ENCODE results near the gene ADAMTS14. TPM values are rescaled to one million over a fixed set of nuclear protein-coding genes. Genes with fewer than 3 reads are reported as not detected.

Gene ADAMTS14
- polyA plus RNA-seq, 3 donors = 0.69 to 0.79 (median 0.72) TPM

DNA sequence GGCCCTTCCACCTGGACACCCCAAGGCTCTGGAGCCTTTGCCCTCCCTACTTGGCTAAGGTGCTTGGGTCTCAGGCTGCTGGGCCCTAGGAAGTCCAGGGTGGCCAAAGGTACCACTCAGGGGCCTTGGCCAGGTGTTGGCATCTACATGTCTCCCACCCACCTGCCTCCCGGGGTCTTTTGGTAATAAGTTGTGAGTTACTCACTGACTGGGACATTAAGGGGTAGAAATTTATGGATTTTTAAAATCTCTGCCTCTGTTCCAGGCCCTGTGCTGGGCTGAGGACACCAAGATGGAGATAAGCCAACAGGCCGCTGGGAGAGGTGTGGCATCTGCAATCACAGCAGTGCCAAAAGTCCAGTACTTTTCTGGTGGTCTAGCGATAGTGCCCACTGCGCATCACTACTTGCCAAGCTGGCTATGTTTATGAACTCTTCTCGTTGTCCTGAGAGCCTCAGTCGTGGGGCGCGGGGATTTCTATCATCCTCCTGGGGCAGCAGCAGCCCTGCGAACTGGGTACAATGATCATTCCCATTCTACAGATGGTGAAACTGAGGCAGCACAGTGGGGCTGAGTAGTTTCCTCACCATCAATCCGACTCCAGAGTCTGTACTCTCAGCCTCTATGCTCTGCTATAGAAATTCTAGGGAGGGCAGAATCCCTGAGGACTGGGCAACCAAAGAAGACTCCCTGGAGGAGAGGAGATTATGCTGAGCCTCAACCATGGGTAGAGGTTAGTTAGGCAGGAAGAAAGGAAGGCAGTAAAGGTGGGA is 76.7 kb downstream of the ADAMTS14 start:
- no peak for DNase-seq (ENCODE audit: low read depth in 3 of 3, low spot score in 2 of 3)

DNA sequence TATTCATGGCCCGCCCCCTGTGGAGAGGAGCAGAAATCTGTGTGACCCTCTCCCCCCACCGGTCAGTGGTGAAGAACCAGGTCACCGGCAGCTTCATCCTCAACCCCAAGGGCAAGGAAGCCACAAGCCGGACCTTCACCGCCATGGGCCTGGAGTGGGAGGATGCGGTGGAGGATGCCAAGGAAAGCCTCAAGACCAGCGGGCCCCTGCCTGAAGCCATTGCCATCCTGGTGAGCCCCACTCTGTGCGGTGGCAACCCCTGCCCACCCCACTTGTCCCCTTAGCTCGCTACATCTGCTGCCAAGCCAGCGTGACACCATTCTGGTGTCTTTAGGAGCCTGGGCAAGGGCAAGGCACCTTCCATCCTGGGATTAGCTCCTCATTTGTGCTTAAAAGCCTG is 77.5 kb downstream of the ADAMTS14 start:
- no peak for DNase-seq (ENCODE audit: low read depth in 3 of 3, low spot score in 2 of 3)

DNA sequence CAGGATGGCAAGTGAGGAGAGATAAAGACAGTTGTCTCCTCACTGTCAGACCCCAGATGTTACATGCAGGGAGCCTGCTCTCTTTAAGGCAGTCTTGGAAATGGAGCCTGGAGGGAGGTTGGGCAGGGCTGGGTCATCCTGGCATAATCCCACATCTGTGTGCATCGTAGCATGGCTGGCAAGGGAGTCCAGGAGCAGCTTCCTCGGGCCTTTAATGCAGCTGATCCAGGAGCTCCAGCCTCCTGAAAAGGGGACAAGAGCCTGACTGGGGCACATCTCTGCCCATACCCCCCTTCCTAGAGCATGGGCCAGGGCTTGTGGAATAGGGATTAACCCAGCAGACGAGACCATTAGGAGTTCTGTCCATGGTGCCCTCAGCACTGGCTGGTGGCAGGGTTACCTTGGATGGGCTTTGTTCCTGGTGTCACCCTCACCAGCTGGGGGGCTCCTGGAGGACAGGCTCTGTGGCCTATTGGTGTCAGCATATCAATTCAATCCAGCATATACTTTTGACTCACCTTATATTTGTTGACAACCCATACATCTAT is 77.9 kb downstream of the ADAMTS14 start:
- DNase-seq (ENCODE audit: low read depth in 3 of 3, low spot score in 2 of 3) = no peak

DNA sequence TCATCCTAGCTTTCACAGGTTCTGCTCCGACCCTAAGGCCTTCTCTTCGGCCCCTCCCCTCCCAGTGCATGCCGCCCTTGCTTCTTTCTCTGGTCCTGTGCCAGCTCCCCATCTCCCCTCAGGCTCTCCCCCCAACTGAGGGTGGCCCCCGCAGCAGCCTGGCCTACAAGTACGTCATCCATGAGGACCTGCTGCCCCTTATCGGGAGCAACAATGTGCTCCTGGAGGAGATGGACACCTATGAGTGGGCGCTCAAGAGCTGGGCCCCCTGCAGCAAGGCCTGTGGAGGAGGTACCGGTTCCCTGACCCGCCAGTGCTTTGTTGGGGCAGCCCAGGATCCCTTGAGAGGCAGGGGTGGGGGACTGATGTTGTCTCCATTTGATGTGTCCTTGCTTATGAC is 79.0 kb downstream of the ADAMTS14 start:
- no peak for DNase-seq (ENCODE audit: low read depth in 3 of 3, low spot score in 2 of 3)

DNA sequence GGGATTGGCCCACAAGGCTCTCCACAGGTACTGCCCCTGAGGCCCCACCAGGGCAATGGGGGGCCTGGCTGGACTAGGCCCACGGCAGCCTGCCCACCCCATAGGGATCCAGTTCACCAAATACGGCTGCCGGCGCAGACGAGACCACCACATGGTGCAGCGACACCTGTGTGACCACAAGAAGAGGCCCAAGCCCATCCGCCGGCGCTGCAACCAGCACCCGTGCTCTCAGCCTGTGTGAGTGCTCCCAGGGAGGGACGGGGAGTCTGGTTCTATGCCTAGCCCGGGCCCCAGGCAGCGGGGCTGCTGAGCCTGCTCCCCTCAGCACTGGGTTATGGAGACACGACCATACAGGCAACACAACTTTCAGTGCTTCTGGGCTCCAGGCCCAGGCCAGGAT is 79.7 kb downstream of the ADAMTS14 start:
- DNase-seq (ENCODE audit: low read depth in 3 of 3, low spot score in 2 of 3) = no peak

DNA sequence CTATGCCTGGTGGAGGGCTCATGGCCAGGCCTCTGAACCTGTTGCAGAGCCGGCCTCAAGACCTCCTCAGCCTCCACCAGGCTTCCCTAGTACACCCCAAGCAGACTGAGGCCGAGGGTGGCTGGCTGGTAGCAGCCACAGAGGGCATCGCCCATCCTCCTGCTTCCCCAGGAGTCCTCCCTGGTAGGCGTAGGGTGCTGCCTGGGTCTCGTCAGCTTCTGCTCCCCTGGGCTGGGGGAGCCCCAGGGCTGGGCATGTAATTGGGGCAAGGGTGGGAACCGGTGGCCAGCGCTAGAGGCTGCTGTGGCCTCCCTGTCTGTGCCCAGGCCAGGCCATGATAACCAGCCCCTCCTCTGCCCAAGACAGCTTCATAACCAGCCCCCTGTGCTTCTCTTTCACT is 80.3 kb downstream of the ADAMTS14 start:
- DNase-seq (ENCODE audit: low read depth in 3 of 3, low spot score in 2 of 3) = no peak

DNA sequence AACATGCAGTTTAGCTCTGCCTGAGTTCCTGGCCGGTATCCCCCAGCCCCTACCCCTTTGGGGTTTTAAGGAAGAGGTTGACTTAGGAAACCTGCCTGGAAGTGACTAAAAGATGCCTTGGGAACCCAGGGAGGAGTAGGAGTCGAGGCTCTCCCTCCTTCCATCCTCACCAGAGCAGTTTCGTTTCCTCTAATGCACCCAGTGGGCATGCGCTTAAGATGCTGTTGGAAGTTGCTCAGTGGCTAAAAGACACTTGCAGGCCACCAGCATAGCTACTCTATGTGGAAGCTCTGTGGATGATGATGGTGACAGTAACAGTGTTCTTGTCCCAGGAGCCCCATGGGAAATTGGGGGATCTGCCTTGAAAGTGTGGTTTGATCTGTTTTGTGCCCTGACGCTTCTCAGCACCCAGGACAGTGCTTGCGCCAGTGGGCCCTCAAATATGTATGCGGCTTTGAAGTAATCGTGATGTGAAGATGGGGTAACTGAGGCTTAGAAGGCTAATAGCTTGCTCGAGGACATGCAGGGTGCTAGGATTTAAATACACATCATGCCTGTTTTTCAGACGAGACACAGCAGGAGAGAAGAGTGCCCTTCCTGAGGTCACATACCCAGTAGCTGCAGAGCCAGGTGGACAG is 80.8 kb downstream of the ADAMTS14 start:
- no peak for DNase-seq (ENCODE audit: low read depth in 3 of 3, low spot score in 2 of 3)

DNA sequence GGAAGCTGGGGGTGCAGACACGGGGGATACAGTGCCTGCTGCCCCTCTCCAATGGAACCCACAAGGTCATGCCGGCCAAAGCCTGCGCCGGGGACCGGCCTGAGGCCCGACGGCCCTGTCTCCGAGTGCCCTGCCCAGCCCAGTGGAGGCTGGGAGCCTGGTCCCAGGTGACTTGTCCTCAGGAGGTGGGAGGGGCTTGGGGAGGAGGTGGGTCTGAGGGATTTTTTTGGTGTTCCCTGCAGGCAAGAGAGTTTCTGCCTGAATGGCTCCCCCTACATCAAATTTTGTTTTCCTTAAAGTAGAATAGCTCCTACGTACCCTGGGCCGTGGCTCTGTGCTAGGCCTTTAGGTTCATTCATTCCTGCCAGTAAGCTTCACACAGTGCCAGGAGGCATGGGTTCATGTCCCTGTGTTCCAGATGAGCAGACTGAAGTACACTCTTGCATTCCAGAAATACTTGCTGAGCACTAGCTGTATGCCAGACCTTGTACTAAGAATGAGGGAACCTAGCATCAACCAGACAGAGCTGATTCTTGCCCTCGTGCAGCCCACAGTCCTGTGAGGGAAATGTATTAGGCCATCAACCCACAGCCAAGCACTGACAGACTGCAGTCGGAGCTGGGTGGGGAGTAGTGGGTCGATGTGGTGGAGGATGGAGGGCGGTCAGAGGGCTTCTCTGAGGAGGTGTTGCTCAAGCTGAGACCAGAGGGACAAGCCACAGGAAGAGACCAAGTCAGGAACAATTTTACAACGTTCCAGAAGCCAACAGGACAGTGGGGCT is 81.7 kb downstream of the ADAMTS14 start:
- DNase-seq (ENCODE audit: low read depth in 3 of 3, low spot score in 2 of 3) = no peak

DNA sequence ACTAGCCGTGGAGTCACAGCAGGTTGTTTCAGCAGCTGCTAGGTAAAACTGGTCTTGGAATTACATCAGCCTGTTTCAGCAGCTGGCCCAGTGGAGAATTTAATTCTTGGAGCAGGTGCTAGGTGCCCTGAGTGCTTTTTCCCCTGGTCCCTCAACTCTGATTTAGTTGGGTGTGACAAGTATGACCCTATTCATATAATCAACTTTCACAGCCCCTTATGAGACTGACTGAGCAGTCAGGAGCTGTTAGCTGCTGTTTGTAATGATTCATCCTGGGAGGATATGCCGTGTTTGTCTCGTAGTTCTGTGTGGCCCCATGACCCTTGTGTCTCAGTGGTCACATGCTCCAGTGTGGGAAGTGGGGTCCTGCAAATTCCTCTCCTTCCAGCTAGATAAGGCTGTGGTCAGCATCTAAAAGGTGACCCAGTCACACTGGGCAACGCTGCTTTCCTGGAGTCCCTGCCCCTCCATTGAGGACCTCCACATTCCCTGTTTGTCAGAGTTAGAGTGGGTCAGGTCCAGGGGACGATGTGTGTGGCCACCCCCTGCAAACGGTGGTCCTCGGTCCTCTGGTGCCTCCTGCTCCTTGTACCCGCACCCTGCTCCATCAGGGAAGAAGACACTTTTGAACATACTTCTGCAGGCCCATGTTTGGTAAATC is 84.5 kb downstream of the ADAMTS14 start:
- no peak for DNase-seq (ENCODE audit: low read depth in 3 of 3, low spot score in 2 of 3)

DNA sequence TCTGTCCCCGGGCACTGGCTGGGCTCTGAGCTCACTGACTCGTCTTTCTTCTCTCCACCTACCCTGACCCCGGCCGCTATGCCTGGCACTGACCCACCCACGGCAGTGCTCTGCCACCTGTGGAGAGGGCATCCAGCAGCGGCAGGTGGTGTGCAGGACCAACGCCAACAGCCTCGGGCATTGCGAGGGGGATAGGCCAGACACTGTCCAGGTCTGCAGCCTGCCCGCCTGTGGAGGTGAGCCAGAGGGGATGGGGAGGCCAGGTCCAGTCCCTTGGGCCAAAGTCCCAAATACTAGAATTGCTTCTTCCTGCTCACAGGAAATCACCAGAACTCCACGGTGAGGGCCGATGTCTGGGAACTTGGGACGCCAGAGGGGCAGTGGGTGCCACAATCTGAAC is 85.5 kb downstream of the ADAMTS14 start:
- DNase-seq (ENCODE audit: low read depth in 3 of 3, low spot score in 2 of 3) = no peak

DNA sequence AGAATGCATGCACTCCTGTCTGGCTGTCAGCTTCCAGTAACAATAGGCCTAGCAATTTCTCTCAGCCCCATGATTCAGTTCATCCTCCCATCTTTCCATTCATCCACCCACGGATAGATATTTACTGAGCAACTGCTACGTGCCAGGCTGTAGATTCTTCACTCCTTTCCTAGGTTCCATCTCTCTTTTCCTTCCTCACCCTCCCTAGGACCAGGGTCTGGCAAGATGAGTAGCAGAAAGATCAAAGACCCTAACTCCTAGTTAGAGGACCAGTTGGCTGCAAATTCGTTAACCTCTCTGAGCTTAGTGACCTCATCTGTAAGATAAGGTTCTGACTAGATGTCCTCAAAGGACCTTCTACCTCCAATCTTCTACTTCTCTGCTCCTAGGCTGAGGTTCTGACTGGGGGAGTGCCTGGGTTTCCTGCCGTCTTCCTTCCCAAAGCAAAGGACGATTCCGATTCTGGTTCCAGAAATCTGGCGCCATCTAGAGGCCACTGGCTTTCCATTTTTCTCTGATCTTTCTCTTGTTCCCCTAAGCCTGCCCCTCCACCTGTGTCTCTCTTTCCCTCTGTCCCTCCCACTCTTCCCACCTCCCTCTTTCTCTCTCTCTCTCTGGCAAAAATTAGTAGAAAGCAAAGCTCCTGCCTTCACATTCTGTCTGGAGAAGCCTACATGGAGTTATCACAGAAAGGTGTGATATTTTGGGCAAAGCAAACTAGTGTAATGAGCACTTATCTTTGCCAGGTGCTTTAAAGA is 86.6 kb downstream of the ADAMTS14 start:
- DNase-seq (ENCODE audit: low read depth in 3 of 3, low spot score in 2 of 3) = peak in 2 of 3 donors; percentile 53 to 63

DNA sequence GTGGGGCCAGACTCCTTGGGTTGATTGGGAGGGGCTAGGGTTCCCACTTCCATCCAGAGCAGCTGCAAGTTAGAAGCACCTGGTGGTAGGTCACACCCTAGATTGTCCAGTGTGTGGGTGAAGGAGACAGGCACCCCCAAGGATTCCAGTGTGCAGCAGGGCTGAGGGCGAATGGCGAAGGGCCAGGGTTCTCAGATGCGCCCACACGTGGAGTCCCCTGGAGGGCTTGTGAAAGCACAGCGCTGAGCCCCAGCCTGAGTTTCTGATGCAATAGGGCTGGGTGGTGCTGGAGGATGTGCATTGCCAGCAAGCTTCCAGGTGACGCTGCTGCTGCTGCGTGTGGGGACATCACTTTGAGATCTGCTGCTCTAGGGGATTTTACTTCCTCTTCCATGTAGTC is 87.5 kb downstream of the ADAMTS14 start:
- no peak for DNase-seq (ENCODE audit: low read depth in 3 of 3, low spot score in 2 of 3)

DNA sequence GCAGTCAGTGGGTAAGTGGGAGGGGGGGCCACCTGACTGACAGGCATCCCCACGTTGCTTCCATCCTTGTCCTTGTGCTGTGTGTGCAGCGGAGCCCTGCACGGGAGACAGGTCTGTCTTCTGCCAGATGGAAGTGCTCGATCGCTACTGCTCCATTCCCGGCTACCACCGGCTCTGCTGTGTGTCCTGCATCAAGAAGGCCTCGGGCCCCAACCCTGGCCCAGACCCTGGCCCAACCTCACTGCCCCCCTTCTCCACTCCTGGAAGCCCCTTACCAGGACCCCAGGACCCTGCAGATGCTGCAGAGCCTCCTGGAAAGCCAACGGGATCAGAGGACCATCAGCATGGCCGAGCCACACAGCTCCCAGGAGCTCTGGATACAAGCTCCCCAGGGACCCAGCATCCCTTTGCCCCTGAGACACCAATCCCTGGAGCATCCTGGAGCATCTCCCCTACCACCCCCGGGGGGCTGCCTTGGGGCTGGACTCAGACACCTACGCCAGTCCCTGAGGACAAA is 88.0 kb downstream of the ADAMTS14 start:
- no peak for DNase-seq (ENCODE audit: low read depth in 3 of 3, low spot score in 2 of 3)

DNA sequence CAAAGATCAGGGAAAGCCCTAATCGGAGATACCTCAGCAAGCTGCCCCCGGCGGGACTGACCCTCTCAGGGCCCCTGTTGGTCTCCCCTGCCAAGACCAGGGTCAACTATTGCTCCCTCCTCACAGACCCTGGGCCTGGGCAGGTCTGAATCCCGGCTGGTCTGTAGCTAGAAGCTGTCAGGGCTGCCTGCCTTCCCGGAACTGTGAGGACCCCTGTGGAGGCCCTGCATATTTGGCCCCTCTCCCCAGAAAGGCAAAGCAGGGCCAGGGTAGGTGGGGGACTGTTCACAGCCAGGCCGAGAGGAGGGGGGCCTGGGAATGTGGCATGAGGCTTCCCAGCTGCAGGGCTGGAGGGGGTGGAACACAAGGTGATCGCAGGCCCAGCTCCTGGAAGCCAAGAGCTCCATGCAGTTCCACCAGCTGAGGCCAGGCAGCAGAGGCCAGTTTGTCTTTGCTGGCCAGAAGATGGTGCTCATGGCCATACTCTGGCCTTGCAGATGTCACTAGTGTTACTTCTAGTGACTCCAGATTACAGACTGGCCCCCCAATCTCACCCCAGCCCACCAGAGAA is 88.8 kb downstream of the ADAMTS14 start:
- peak in 2 of 3 donors; percentile 32 to 49 for DNase-seq (ENCODE audit: low read depth in 3 of 3, low spot score in 2 of 3)

DNA sequence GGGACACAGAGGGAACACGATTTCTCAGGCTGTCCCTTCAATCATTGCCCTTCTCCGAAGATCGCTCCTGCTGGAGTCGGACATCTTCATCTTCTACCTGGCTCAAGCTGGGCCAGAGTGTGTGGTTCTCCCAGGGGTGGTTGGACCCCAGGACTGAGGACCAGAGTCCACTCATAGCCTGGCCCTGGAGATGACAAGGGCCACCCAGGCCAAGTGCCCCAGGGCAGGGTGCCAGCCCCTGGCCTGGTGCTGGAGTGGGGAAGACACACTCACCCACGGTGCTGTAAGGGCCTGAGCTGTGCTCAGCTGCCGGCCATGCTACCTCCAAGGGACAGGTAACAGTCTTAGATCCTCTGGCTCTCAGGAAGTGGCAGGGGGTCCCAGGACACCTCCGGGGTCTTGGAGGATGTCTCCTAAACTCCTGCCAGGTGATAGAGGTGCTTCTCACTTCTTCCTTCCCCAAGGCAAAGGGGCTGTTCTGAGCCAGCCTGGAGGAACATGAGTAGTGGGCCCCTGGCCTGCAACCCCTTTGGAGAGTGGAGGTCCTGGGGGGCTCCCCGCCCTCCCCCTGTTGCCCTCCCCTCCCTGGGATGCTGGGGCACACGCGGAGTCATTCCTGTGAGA is 89.5 kb downstream of the ADAMTS14 start:
- DNase-seq (ENCODE audit: low read depth in 3 of 3, low spot score in 2 of 3) = no peak

DNA sequence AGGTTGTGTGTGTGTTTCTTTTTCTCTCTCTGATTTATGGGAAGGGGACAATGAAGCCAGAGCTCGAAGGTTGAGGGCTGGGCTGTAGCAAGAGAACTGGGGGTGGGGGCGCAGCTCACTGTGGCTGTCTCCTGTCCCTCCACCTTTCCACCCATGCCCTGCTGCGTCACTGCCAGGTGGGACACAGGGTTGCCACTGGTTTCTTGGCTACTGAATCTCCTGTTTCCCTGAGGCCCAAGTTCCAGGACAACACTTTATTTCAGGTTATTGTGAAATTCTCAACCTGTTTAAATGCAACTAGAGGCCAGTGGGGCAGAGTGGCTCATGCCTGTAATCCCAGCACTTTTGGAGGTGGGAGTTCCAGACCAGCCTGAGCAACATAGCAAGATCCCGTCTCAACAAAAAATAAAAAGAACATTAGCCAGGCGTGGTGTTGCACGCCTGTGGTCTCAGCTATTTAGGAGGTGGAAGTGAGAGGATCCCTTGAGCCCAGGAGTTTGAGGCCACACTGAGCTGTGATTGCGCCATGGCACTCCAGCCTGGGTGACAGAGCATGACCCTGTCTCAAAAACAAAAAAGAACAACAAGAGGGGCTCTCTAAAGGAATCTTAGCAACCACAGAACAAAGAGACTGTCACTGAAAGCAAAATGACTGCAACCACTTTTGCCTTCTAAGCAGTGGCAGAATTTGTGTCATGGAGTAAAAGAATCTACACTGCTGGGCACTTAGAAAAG is 90.3 kb downstream of the ADAMTS14 start:
- no peak for DNase-seq (ENCODE audit: low read depth in 3 of 3, low spot score in 2 of 3)

DNA sequence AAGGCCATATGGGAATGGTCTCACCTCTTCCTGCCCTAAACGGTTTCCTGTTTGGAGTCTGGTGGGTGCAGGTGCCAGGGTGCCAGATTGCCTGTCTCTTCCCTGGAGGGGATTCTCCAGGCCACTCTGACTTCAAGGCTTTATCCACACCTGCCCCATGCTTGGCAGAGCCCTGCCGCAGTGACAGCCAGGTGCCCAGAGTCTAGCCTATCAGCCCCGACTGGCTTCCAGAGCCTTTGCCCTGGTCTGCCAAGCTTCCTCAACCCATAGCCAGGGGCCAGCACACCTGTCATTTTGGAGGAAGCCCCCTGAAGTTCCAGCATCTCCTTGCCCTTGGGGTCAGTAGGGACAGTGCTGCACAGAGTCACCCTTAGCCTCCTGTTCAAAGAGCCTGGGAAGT is 91.3 kb downstream of the ADAMTS14 start:
- DNase-seq (ENCODE audit: low read depth in 3 of 3, low spot score in 2 of 3) = no peak

DNA sequence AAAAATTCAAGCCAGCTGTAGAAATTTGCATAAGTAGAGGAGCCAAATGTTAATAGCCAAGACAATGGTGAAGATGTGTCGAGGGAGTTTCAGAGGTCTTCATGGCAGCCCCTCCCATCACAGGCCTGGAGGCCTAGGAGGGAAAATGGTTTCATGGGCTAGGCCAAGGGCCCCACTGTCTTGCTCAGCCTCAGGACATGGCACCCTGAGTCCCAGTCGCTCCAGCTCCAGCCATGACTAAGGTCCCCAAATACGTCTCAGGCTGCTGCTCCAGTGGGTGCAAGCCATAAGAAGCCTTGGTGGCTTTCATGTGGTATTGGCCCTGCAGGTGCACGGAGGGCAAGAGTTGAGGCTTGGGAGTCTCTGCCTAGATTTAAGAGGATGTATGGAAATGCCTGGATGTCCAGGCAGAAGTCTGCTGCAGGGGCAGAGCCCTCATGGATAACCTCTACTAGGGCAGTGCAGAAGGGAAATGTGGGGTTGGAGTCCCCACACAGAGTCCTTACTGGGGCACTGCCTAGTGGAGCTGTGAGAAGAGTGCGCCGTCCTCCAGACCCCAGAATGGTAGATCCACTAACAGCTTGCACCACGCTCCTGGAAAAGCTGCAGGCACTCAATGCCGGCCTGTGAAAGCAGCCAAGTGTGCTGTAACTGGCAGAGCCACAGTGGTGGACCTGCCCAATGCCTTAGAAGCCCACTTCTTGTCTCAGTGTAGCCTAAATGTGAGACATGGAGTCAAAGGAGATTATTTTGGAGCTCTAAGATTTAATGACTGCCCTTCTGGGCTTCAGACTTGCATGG is 93.7 kb downstream of the ADAMTS14 start:
- DNase-seq (ENCODE audit: low read depth in 3 of 3, low spot score in 2 of 3) = no peak

All from right renal cortex interstitium (tissue), 3 donors.